ENCODE results near the gene PROC.

DNA sequence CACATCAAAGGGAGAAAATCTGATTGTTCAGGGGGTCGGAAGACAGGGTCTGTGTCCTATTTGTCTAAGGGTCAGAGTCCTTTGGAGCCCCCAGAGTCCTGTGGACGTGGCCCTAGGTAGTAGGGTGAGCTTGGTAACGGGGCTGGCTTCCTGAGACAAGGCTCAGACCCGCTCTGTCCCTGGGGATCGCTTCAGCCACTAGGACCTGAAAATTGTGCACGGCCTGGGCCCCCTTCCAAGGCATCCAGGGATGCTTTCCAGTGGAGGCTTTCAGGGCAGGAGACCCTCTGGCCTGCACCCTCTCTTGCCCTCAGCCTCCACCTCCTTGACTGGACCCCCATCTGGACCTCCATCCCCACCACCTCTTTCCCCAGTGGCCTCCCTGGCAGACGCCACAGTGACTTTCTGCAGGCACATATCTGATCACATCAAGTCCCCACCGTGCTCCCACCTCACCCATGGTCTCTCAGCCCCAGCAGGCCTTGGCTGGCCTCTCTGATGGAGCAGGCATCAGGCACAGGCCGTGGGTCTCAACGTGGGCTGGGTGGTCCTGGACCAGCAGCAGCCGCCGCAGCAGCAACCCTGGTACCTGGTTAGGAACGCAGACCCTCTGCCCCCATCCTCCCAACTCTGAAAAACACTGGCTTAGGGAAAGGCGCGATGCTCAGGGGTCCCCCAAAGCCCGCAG is 3.8 kb downstream of the PROC start:
- no peak for TF ChIP-seq POLR2A (IDR thresholded peaks at IDR 0.05; ENCODE audit: low read length)
- no peak for TF ChIP-seq GATA1 (IDR thresholded peaks at IDR 0.05; ENCODE audit: low read depth, low read length)

Measured in erythroblast (primary cell).